ENCODE data around the gene KDM3B.
"Not testable (repeated sequence)": the region's sequence is repeated elsewhere in the genome, so short reads cannot be mapped to it uniquely, and the experiment has no call there.

The KDM3B gene

DNA sequence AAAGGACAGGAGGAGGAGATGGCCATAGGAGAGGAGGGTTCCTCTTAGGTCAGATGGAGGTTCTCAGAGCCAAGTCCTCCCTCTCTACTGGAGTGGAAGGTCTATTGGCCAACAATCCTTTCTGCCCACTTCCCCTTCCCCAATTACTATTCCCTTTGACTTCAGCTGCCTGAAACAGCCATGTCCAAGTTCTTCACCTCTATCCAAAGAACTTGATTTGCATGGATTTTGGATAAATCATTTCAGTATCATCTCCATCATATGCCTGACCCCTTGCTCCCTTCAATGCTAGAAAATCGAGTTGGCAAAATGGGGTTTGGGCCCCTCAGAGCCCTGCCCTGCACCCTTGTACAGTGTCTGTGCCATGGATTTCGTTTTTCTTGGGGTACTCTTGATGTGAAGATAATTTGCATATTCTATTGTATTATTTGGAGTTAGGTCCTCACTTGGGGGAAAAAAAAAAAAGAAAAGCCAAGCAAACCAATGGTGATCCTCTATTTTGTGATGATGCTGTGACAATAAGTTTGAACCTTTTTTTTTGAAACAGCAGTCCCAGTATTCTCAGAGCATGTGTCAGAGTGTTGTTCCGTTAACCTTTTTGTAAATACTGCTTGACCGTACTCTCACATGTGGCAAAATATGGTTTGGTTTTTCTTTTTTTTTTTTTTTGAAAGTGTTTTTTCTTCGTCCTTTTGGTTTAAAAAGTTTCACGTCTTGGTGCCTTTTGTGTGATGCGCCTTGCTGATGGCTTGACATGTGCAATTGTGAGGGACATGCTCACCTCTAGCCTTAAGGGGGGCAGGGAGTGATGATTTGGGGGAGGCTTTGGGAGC lies 115.9 kb downstream of the KDM3B start:
- no peak for DNase-seq

- DNase-seq: no peak
These were observed 116.6 kb downstream of the KDM3B start for GRCh38 chr5:138468966-138469539.

DNA sequence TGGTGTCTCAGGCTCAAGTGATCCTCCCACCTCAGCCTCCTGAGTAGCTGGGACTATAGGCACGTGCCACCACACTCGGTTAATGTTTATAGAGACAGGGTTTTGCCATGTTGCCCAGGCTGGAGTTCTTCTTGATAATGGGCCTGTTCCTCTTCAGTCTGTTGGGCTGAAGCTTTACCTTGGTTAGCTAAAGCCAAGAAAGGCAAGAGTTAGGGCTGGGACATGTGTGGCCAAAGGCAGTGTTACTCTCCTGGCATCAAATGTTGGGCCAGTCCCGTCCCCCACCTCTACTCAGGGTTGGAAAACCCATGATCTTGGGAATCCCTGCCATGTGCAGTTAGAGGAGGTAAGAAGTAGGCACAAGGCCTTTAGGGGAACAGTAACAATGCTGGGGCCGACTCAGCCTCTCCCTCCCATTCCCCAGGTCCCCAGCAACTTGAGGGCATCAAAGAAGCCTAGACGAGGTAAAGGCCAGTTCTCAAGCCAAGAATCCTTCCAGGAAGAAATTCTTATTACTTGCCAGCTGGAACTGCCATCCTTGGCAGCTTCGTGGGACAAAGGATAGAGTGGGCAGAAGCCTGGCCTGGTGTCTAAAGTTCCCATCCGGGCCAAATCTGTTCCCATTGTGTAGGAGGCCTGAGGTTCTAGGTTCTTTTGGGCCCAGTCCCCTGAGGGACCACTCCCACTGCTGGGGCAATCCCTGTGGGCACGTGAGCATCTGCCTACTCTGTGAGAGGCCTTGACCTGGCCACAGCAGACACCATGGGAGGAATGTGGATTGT lies 117.2 kb downstream of the KDM3B start:
- DNase-seq: no peak

- DNase-seq: no peak
These were observed 118.0 kb downstream of the KDM3B start for GRCh38 chr5:138470322-138471051.

DNA sequence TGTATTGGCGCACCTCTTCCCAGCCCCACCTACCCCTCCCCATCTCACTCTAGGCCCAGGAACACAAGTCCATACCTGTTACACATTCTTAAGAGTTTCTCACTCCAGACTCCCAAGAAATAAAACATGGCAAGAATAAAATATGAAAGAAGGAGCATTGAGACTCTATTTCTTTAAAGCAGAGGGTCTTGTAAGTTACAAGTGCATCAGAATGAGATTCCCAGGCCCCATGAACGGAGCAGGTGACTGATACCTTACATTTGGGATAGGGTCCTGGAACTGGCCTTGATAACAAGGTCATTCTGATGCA lies 118.5 kb downstream of the KDM3B start:
- DNase-seq: no peak

DNA sequence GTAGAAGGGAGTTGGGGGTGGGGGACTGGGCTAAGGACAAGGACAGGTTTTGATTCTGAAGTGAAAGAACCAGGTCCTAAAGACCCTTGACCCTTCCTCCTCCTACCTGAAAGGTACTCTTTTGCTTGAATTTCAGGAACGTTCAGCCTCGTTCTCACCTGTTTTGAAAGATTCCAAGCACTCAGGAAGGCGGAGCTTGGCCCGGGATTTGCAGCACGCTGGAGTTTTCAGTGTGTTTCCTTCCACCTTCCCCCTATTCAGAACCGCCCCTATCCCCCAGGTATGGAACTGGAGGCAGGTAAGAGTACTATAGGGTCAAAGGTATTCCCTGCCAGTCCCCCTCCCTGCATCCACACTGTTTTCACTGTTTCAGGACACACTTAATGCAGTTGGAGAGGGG lies 119.9 kb downstream of the KDM3B start:
- no peak for DNase-seq

- not testable (repeated sequence) for DNase-seq
These were observed 120.7 kb downstream of the KDM3B start for GRCh38 chr5:138473151-138473550.

- no peak for DNase-seq
These were observed 124.4 kb downstream of the KDM3B start for GRCh38 chr5:138476918-138477317.

DNA sequence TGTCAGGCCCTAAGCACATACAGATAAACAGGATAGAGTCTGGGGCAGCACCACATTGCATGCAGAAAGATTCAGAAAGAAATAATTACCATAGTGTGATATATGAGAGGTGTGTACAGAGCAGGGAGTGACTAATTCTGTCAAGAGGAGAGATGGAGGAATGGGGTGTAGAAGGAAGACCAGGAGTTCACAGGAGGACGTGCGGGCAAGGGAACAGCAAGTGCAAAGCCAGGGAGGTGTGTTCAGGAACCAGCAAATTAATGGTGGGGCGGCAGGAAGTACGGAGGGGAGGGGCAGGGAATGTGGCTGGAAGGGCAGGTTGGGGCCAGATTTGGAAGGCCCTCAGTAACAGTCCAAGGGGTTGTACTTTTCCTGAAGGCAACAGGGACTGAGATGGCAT lies 130.2 kb downstream of the KDM3B start:
- DNase-seq: no peak
